OCI-LY1 (cell line): ENCODE results near the gene WDFY4.

Experiments used
- H2AFZ ChIP-seq: fragments of 200-600 bp; sonication (generic), shearing (Covaris generic); 2 replicates; pipeline ENCODE4 v1.6.0; 2014; ENCODE audit warnings: antibody characterized with exemption, mild to moderate bottlenecking, low read length
- H3F3A ChIP-seq: fragments of 200-600 bp; sonication (generic), shearing (Covaris generic); 2 replicates; pipeline ENCODE4 v1.6.0; 2014; ENCODE audit warnings: mild to moderate bottlenecking, antibody characterized with exemption, low read length, moderate library complexity; ENCODE audit not compliant: insufficient read depth
- H3K27ac ChIP-seq: fragments of 200-600 bp; sonication (generic); 2 replicates; pipeline ENCODE4 v1.5.1; 2014; ENCODE audit warnings: low read length, mixed run types, mild to moderate bottlenecking, low read depth; ENCODE audit not compliant: poor library complexity, severe bottlenecking
- H3K27me3 ChIP-seq: fragments of 200-600 bp; sonication (generic); 2 replicates; pipeline ENCODE4 v1.6.0; 2014; ENCODE audit warnings: antibody characterized with exemption, mild to moderate bottlenecking, low read length, moderate library complexity; ENCODE audit not compliant: insufficient read depth
- H3K36me3 ChIP-seq: fragments of 200-600 bp; sonication (generic); 2 replicates; pipeline ENCODE4 v1.6.1; 2014; ENCODE audit warnings: mild to moderate bottlenecking, antibody characterized with exemption, low read length, moderate library complexity, mixed read lengths; ENCODE audit not compliant: insufficient read depth
- H3K4me1 ChIP-seq: fragments of 200-600 bp; sonication (generic); 2 replicates; pipeline ENCODE4 v1.5.1; 2014; ENCODE audit warnings: mild to moderate bottlenecking, low read length, moderate library complexity; ENCODE audit not compliant: insufficient read depth, severe bottlenecking
- H3K4me2 ChIP-seq: fragments of 200-600 bp; sonication (generic), shearing (Covaris generic); 2 replicates; pipeline ENCODE4 v1.6.1; 2014; ENCODE audit warnings: low read length
- H3K4me3 ChIP-seq: fragments of 200-600 bp; sonication (generic); 2 replicates; pipeline ENCODE4 v1.5.1; 2014; ENCODE audit warnings: low read length, low read depth, mild to moderate bottlenecking, mixed read lengths; ENCODE audit not compliant: poor library complexity, severe bottlenecking
- H3K79me2 ChIP-seq: fragments of 200-600 bp; shearing (Covaris generic); 2 replicates; pipeline ENCODE4 v1.6.1; 2016; ENCODE audit warnings: mixed run types, low read length, mixed read lengths; ENCODE audit not compliant: insufficient read depth
- H3K9ac ChIP-seq: fragments of 200-600 bp; sonication (generic), shearing (Covaris generic); 2 replicates; pipeline ENCODE4 v1.6.1; 2014; ENCODE audit warnings: mild to moderate bottlenecking, low read length, mixed read lengths
- H3K9me2 ChIP-seq: fragments of 200-600 bp; sonication (generic), shearing (Covaris generic); 2 replicates; pipeline ENCODE4 v1.6.1; 2014; ENCODE audit warnings: low read depth, mild to moderate bottlenecking, low read length, mixed read lengths
- H3K9me3 ChIP-seq: fragments of 200-600 bp; shearing (Covaris generic); 2 replicates; pipeline ENCODE4 v1.6.1; 2014; ENCODE audit warnings: low read length, mixed read lengths
- H4K20me1 ChIP-seq: fragments of 200-600 bp; sonication (generic), shearing (Covaris generic); 2 replicates; pipeline ENCODE4 v1.6.0; 2016; ENCODE audit warnings: mild to moderate bottlenecking, low read length; ENCODE audit not compliant: insufficient read depth
- CTCF ChIP-seq: fragments of 200-600 bp; sonication (generic), shearing (Covaris generic); IDR thresholded peaks from 2 replicates; pipeline ENCODE4 v1.5.1; 2017; ENCODE audit warnings: mild to moderate bottlenecking, antibody characterized with exemption, low read length, moderate library complexity, mixed read lengths
- EZH2 ChIP-seq: fragments of 200-600 bp; sonication (generic), shearing (Covaris generic); IDR thresholded peaks from 2 replicates; pipeline ENCODE4 v1.8.0; 2017; ENCODE audit warnings: borderline replicate concordance, mixed run types, mild to moderate bottlenecking, antibody characterized with exemption, low read length, moderate library complexity, mixed read lengths

The WDFY4 gene

GRCh38 chr10:48731141-48731540 lies 46.5 kb downstream of the WDFY4 start:
- no peak for TF ChIP-seq CTCF
- TF ChIP-seq EZH2, result no peak
- H3K79me2 ChIP-seq, result no peaks in the 10 kb centered on the region
- H3K9ac ChIP-seq, result no peak overlapping the region
- H3K9me2 ChIP-seq, result no peaks in the 10 kb centered on the region
- no peaks in the 10 kb centered on the region for H3K4me1 ChIP-seq
- no peak overlapping the region for H3K4me3 ChIP-seq
- H3K4me2 ChIP-seq, result no peak overlapping the region
- no peak overlapping the region for H2AFZ ChIP-seq
- H3K36me3 ChIP-seq, result peaks cover 99% of the 10 kb centered on the region
- H3K9me3 ChIP-seq, result no peaks in the 10 kb centered on the region
- no peak overlapping the region for H3K27ac ChIP-seq
- no peaks in the 10 kb centered on the region for H4K20me1 ChIP-seq
- no peaks in the 10 kb centered on the region for H3F3A ChIP-seq
- no peaks in the 10 kb centered on the region for H3K27me3 ChIP-seq

GRCh38 chr10:48731654-48732053 lies 47.0 kb downstream of the WDFY4 start:
- H3K4me1 ChIP-seq, result no peaks in the 10 kb centered on the region
- no peaks in the 10 kb centered on the region for H4K20me1 ChIP-seq
- no peaks in the 10 kb centered on the region for H3F3A ChIP-seq
- H3K9me3 ChIP-seq, result no peaks in the 10 kb centered on the region
- H3K9ac ChIP-seq, result no peak overlapping the region
- H3K36me3 ChIP-seq, result peaks cover 99% of the 10 kb centered on the region
- H3K79me2 ChIP-seq, result no peaks in the 10 kb centered on the region
- no peak overlapping the region for H3K4me2 ChIP-seq
- H3K27ac ChIP-seq, result no peak overlapping the region
- TF ChIP-seq EZH2 (no peak), CTCF (no peak)
- H3K27me3 ChIP-seq, result no peaks in the 10 kb centered on the region
- H3K4me3 ChIP-seq, result no peak overlapping the region
- H3K9me2 ChIP-seq, result no peaks in the 10 kb centered on the region
- no peak overlapping the region for H2AFZ ChIP-seq

- Histone ChIP-seq H3K4me2 (no peak overlapping the region), H3K9ac (no peak overlapping the region), H3K27me3 (no peaks in the 10 kb centered on the region), H3K4me1 (no peaks in the 10 kb centered on the region), H3K27ac (no peak overlapping the region), H3K36me3 (peaks cover 99% of the 10 kb centered on the region), H3K79me2 (no peaks in the 10 kb centered on the region), H3K9me2 (no peaks in the 10 kb centered on the region), H4K20me1 (no peaks in the 10 kb centered on the region), H3K9me3 (no peaks in the 10 kb centered on the region), H3F3A (no peaks in the 10 kb centered on the region), H2AFZ (no peak overlapping the region), H3K4me3 (no peak overlapping the region)
- TF ChIP-seq CTCF (no peak), EZH2 (no peak)
These were observed 48.7 kb downstream of the WDFY4 start for GRCh38 chr10:48733329-48733728.
